Ascending aorta (tissue), 2 donors: ENCODE data around the gene MDGA2. TPM values are rescaled to one million over a fixed set of nuclear protein-coding genes. Genes with fewer than 3 reads are reported as not detected.

ENCODE experiments used
- DNase-seq, 2 donors: peaks; one replicate each; pipeline ENCODE4 v3.0.0-alpha.2; 2019; ENCODE audit warnings: low spot score in 2 of 2
- H3K27ac ChIP-seq, 2 donors: fragments of 200-600 bp; sonication (generic); one replicate each; pipeline ENCODE4 v1.5.1; 2016 to 2017; ENCODE audit warnings: mild to moderate bottlenecking in 1 of 2
- H3K27me3 ChIP-seq: fragments of 200-600 bp; sonication (generic); one replicate; pipeline ENCODE4 v1.5.1; 2017
- H3K36me3 ChIP-seq, 2 donors: fragments of 200-600 bp; sonication (generic); one replicate each; pipeline ENCODE4 v1.5.1; 2016
- H3K4me1 ChIP-seq, 2 donors: fragments of 200-600 bp; sonication (generic); one replicate each; pipeline ENCODE4 v1.5.1; 2016 to 2017; ENCODE audit warnings: mild to moderate bottlenecking in 1 of 2
- H3K4me3 ChIP-seq, 2 donors: fragments of 200-600 bp; sonication (generic); one replicate each; pipeline ENCODE4 v1.5.1; 2016 to 2017; ENCODE audit warnings: mild to moderate bottlenecking in 1 of 2
- H3K9me3 ChIP-seq, 2 donors: fragments of 200-600 bp; sonication (generic); one replicate each; pipeline ENCODE4 v1.5.1; 2016
- CTCF ChIP-seq, 3 experiments: fragments of 200-600 bp in 2 of 3; fragments of 450-650 bp in 1 of 3; sonication (generic) in 2 of 3; IDR thresholded peaks; one replicate each; pipeline ENCODE4 v1.5.1; 2016 to 2019; ENCODE audit warnings: antibody characterized with exemption in 3 of 3, mild to moderate bottlenecking in 1 of 3, moderate library complexity in 1 of 3
- intact Hi-C: fragments of 100-400 bp; cut with DNase I; formaldehyde crosslinking; loops from one replicate; pipeline ENCODE4 v1.15.1; 2023
- total RNA-seq: library from RNA; depleted of rRNA; stranded (reverse); fragments of >200 nt; gene quantifications from one replicate; pipeline ENCODE4 v1.1.0, GENCODE V29; 2016

Gene MDGA2
- total RNA-seq, 1 donor from 2014 or later = not detected

DNA sequence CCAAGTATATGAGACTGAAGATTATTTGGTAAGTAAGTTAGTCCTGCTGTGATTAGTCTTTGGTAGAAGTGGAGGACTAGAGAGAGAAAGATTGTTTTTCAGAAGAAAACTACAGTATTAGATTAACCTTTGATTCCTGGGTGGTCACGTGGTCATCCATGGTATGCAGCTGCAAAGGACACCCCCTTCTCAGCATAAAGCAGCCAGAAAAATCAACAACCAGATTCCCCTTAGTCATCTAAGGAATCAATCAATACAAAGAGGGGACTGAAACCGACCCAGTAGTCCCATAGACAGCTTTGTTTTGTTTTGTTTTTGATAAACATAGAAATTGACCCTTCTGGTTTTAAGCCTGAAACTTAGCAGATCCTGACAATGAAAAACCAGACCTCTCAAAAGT, 30.3 kb upstream of the MDGA2 start:
- intact Hi-C loops = no loop called here
- DNase-seq = no peak
- Histone ChIP-seq H3K27me3 (no peaks in the 10 kb centered on the region), H3K4me3 (no peak overlapping the region), H3K36me3 (no peaks in the 10 kb centered on the region), H3K27ac (no peak overlapping the region), H3K9me3 (no peaks in the 10 kb centered on the region), H3K4me1 (no peaks in the 10 kb centered on the region)
- TF ChIP-seq CTCF (IDR thresholded peaks at IDR 0.05) = no peak

DNA sequence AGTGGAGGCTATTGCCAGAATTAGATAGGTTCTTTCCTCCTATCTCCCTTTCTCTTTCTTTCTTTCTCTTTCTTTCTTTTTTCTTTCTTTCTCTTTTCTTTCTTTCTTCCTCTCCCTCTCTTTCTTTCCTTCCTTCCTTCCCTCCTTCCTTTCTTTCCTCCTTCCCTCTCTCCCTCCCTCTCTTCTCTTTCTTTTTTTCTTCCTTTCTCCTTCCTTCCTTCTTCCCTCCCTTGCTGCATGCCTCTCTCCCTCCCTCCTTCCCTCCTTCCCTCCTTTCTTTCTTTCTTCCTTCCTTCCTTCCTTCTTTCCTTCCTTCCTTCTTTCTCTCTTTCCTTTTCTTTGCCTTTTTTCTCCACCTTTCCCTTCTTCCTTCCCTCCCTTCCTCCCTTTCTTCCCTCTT, 16.4 kb upstream of the MDGA2 start:
- no peaks in the 10 kb centered on the region for H3K36me3 ChIP-seq
- no peak for TF ChIP-seq CTCF (IDR thresholded peaks at IDR 0.05)
- H3K27me3 ChIP-seq = no peaks in the 10 kb centered on the region
- intact Hi-C loops = no loop called here
- no peak overlapping the region for H3K27ac ChIP-seq
- H3K4me3 ChIP-seq = no peak overlapping the region
- no peaks in the 10 kb centered on the region for H3K4me1 ChIP-seq
- no peaks in the 10 kb centered on the region for H3K9me3 ChIP-seq
- no peak for DNase-seq

GRCh38 chr14:47678993-47679392, 3.6 kb upstream of the MDGA2 start:
- Histone ChIP-seq H3K27me3 (no peaks in the 10 kb centered on the region), H3K4me1 (no peaks in the 10 kb centered on the region), H3K9me3 (no peaks in the 10 kb centered on the region), H3K4me3 (no peak overlapping the region), H3K27ac (no peak overlapping the region), H3K36me3 (no peaks in the 10 kb centered on the region)
- no peak for DNase-seq
- intact Hi-C loops = no loop called here
- no peak for TF ChIP-seq CTCF (IDR thresholded peaks at IDR 0.05)

- intact Hi-C loops = no loop called here
These were observed 2.8 kb upstream of the MDGA2 start for GRCh38 chr14:47678157-47678556.

GRCh38 chr14:47676315-47676617, 861 bp upstream of the MDGA2 start:
- Histone ChIP-seq H3K27me3 (no peaks in the 10 kb centered on the region), H3K4me3 (peak overlapping the region in 1 of 2 donors; percentile 33), H3K36me3 (no peaks in the 10 kb centered on the region), H3K9me3 (no peaks in the 10 kb centered on the region), H3K4me1 (no peaks in the 10 kb centered on the region), H3K27ac (no peak overlapping the region)
- no peak for DNase-seq
- intact Hi-C loops = no loop called here
- no peak for TF ChIP-seq CTCF (IDR thresholded peaks at IDR 0.05)

More at GRCh38 chr14:47678157-47678556, 2.8 kb upstream of the MDGA2 start:
- Histone ChIP-seq H3K4me3 (no peak overlapping the region), H3K27ac (no peak overlapping the region), H3K27me3 (no peaks in the 10 kb centered on the region), H3K36me3 (no peaks in the 10 kb centered on the region), H3K9me3 (no peaks in the 10 kb centered on the region), H3K4me1 (no peaks in the 10 kb centered on the region)
- no peak for DNase-seq
- no peak for TF ChIP-seq CTCF (IDR thresholded peaks at IDR 0.05)
